Measurements from ENCODE around the gene MYT1.

DNA sequence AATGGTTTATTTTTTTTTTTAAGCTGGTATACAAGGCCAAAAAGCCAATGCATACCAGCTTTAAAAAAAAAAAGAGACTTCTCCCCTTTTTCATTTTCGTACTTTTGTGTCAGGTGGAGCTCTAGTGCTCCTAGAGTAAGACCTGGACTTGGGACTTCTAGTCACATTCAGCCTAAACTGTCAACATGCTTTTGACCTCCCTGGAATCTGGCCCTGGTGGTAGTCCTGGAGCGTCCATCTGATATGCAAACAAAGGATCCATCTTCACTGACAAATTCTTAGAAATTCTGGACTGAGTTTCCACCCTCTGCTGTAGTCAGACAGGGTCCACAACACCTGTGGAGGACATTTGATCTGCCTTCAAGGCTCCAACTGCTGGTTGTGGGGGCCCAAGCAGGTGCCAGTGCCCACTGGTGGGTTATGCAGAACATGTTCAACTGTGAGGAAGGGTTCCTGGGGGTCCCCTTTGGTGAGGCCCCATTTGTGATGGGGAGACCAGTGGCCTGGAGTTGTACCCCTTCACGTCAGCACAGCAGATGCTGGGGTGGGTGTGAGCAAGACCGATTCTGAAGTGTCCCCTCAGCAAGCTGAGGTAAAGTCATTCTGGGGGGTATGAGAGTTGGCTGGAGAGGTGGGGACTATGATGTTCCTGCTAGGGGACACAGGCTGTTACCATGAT lies 78.7 kb downstream of the MYT1 start:
- TF ChIP-seq, protein P1, sequence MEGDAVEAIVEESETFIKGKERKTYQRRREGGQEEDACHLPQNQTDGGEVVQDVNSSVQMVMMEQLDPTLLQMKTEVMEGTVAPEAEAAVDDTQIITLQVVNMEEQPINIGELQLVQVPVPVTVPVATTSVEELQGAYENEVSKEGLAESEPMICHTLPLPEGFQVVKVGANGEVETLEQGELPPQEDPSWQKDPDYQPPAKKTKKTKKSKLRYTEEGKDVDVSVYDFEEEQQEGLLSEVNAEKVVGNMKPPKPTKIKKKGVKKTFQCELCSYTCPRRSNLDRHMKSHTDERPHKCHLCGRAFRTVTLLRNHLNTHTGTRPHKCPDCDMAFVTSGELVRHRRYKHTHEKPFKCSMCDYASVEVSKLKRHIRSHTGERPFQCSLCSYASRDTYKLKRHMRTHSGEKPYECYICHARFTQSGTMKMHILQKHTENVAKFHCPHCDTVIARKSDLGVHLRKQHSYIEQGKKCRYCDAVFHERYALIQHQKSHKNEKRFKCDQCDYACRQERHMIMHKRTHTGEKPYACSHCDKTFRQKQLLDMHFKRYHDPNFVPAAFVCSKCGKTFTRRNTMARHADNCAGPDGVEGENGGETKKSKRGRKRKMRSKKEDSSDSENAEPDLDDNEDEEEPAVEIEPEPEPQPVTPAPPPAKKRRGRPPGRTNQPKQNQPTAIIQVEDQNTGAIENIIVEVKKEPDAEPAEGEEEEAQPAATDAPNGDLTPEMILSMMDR (IDR thresholded peaks at IDR 0.05; ENCODE audit: poor library complexity): no peak
- no peak for TF ChIP-seq EZH2phosphoT487 (IDR thresholded peaks at IDR 0.05; ENCODE audit: low read depth, severe bottlenecking, unreplicated experiment)
- no peak for TF ChIP-seq EZH2 (IDR thresholded peaks at IDR 0.05; ENCODE audit: borderline replicate concordance)

Data from hepatocyte (in vitro differentiated cells).